HCEC 1CT (cell line): Measurements from ENCODE around the gene TMEM61.
A peak's percentile ranks its signal among the peaks of the same experiment; 100 is the strongest.
"Not testable (repeated sequence)": the region's sequence is repeated elsewhere in the genome, so short reads cannot be mapped to it uniquely, and the experiment has no call there.

Experiments
- DNase-seq: peaks from one replicate; pipeline ENCODE4 v3.0.0-alpha.2; 2017

The TMEM61 gene

GRCh38 chr1:54980528-54981241 is at the start of gene TMEM61:
Gene TMEM61, plus strand, starts transcription at chr1:54980628. Its CDS starts 438 bp downstream, at chr1:54981066.
- DNase-seq, result no peak

GRCh38 chr1:54931275-54931840 is 49.1 kb upstream of the TMEM61 start:
- DNase-seq, result no peak

- DNase-seq, result not testable (repeated sequence)
Measured at GRCh38 chr1:54934081-54934480, 46.3 kb upstream of the TMEM61 start.

GRCh38 chr1:54934869-54935268 is 45.6 kb upstream of the TMEM61 start:
- peak; percentile 91 for DNase-seq

GRCh38 chr1:54936791-54937190 is 43.6 kb upstream of the TMEM61 start:
- DNase-seq, result no peak

- DNase-seq, result peak; percentile 17
Measured at GRCh38 chr1:54937469-54937868, 43.0 kb upstream of the TMEM61 start.

- DNase-seq, result not testable (repeated sequence)
Measured at GRCh38 chr1:54938955-54939354, 41.5 kb upstream of the TMEM61 start.

- DNase-seq, result peak; percentile 55
Measured at GRCh38 chr1:54940042-54940441, 40.4 kb upstream of the TMEM61 start.

GRCh38 chr1:54942976-54943375 is 37.5 kb upstream of the TMEM61 start:
- DNase-seq, result no peak

GRCh38 chr1:54944610-54945392 is 35.6 kb upstream of the TMEM61 start:
- peak; percentile 70 for DNase-seq

GRCh38 chr1:54945393-54945936 is 35.0 kb upstream of the TMEM61 start:
- DNase-seq, result no peak

GRCh38 chr1:54947540-54947939 is 32.9 kb upstream of the TMEM61 start:
- no peak for DNase-seq

- DNase-seq, result no peak
Measured at GRCh38 chr1:54949053-54949452, 31.4 kb upstream of the TMEM61 start.

- peak; percentile 43 for DNase-seq
Measured at GRCh38 chr1:54950006-54950368, 30.4 kb upstream of the TMEM61 start.

GRCh38 chr1:54950369-54951163 is 29.9 kb upstream of the TMEM61 start:
- peak; percentile 77 for DNase-seq

- DNase-seq, result no peak
Measured at GRCh38 chr1:54951810-54952226, 28.6 kb upstream of the TMEM61 start.

- DNase-seq, result peak; percentile 36
Measured at GRCh38 chr1:54952950-54953718, 27.3 kb upstream of the TMEM61 start.

- no peak for DNase-seq
Measured at GRCh38 chr1:54953846-54954245, 26.6 kb upstream of the TMEM61 start.

- peak; percentile 86 for DNase-seq
Measured at GRCh38 chr1:54955359-54955758, 25.1 kb upstream of the TMEM61 start.

GRCh38 chr1:54956726-54957125 is 23.7 kb upstream of the TMEM61 start:
- DNase-seq, result no peak

GRCh38 chr1:54959241-54959640 is 21.2 kb upstream of the TMEM61 start:
- DNase-seq, result no peak
